ENCODE results near the gene NAA10. TPM values are rescaled to one million over a fixed set of nuclear protein-coding genes. Genes with fewer than 3 reads are reported as not detected.

NAA10 gene
- total RNA-seq, 1 experiment from 2014 or later = 246 TPM

DNA sequence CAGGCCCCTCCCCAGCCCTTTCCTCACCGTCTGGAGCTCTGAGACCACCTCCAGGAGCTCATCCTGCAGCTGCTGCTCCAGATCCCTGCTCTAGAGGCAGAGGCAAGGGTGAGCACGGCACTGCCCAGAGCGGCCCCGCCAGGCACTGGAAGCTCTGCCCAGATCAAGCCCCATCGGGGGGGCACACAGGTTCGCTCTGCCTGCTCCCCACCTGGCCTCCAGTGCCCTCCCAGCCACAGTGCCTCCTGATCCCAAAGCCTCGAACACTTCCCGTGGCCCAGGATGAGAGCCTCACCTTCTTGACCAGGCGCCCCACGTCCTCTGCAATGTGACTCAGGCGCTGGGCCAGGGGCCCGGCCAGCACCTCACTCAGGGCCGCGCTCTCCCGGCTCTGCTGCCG lies 13.8 kb downstream of the NAA10 start:
- H3K27ac ChIP-seq (ENCODE audit: low read length) = no peak overlapping the region
- intact Hi-C loops (cut with micrococcal nuclease; ENCODE audit: unreplicated experiment) (loop anchor here (10.0 kb wide), 1 partner anchor 156 kb away; the partner anchor contains the start of gene PLXNB3), in situ Hi-C loops (cut with HindIII; ENCODE audit: low pct_unique_long_range_greater_than_20kb, low sequenced_read_pairs) (no loop called here)
- no TSS peak for BruUV-seq (replicated peaks)
- ATAC-seq (no peak), DNase-seq (ENCODE audit: low read depth, low spot score) (no peak)
- no peak for TF ChIP-seq TCF7L2 (IDR thresholded peaks at IDR 0.05; ENCODE audit: low read depth, low read length)
- no peak for TF ChIP-seq SIN3A (IDR thresholded peaks at IDR 0.05; ENCODE audit: borderline replicate concordance, insufficient read depth, low read depth, low read length)
- TF ChIP-seq, protein P1, sequence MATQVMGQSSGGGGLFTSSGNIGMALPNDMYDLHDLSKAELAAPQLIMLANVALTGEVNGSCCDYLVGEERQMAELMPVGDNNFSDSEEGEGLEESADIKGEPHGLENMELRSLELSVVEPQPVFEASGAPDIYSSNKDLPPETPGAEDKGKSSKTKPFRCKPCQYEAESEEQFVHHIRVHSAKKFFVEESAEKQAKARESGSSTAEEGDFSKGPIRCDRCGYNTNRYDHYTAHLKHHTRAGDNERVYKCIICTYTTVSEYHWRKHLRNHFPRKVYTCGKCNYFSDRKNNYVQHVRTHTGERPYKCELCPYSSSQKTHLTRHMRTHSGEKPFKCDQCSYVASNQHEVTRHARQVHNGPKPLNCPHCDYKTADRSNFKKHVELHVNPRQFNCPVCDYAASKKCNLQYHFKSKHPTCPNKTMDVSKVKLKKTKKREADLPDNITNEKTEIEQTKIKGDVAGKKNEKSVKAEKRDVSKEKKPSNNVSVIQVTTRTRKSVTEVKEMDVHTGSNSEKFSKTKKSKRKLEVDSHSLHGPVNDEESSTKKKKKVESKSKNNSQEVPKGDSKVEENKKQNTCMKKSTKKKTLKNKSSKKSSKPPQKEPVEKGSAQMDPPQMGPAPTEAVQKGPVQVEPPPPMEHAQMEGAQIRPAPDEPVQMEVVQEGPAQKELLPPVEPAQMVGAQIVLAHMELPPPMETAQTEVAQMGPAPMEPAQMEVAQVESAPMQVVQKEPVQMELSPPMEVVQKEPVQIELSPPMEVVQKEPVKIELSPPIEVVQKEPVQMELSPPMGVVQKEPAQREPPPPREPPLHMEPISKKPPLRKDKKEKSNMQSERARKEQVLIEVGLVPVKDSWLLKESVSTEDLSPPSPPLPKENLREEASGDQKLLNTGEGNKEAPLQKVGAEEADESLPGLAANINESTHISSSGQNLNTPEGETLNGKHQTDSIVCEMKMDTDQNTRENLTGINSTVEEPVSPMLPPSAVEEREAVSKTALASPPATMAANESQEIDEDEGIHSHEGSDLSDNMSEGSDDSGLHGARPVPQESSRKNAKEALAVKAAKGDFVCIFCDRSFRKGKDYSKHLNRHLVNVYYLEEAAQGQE (IDR thresholded peaks at IDR 0.05; ENCODE audit: insufficient read depth in 1 of 2, low read depth in 2 of 2, low read length in 1 of 2) = no peak
- TF ChIP-seq POLR2AphosphoS5 (IDR thresholded peaks at IDR 0.05; ENCODE audit: low read depth, low read length) = no peak
- TF ChIP-seq, protein P2, sequence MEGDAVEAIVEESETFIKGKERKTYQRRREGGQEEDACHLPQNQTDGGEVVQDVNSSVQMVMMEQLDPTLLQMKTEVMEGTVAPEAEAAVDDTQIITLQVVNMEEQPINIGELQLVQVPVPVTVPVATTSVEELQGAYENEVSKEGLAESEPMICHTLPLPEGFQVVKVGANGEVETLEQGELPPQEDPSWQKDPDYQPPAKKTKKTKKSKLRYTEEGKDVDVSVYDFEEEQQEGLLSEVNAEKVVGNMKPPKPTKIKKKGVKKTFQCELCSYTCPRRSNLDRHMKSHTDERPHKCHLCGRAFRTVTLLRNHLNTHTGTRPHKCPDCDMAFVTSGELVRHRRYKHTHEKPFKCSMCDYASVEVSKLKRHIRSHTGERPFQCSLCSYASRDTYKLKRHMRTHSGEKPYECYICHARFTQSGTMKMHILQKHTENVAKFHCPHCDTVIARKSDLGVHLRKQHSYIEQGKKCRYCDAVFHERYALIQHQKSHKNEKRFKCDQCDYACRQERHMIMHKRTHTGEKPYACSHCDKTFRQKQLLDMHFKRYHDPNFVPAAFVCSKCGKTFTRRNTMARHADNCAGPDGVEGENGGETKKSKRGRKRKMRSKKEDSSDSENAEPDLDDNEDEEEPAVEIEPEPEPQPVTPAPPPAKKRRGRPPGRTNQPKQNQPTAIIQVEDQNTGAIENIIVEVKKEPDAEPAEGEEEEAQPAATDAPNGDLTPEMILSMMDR (IDR thresholded peaks at IDR 0.05) = no peak
- POLR2A ChIA-PET = no interaction called here
- H3K4me1 ChIP-seq (ENCODE audit: control insufficient read depth, insufficient read depth, low read length) = peaks cover 27% of the 10 kb centered on the region
- CTCF ChIA-PET = interaction anchor here (1.3 to 1.7 kb wide), 2 partner anchors 14 to 26 kb away, joined by 3 to 4 read pairs; no protein-coding TSS in a partner anchor
- H3K36me3 ChIP-seq (ENCODE audit: control insufficient read depth, insufficient read depth, low read length) = no peaks in the 10 kb centered on the region
- no peak overlapping the region for H3K4me3 ChIP-seq (ENCODE audit: low read depth in 2 of 2, low read length in 2 of 2)
- H3K9me3 ChIP-seq (ENCODE audit: control insufficient read depth, insufficient read depth, low read depth, low read length) = no peaks in the 10 kb centered on the region
- no peaks in the 10 kb centered on the region for H3K27me3 ChIP-seq (ENCODE audit: control insufficient read depth, insufficient read depth, low read length)

DNA sequence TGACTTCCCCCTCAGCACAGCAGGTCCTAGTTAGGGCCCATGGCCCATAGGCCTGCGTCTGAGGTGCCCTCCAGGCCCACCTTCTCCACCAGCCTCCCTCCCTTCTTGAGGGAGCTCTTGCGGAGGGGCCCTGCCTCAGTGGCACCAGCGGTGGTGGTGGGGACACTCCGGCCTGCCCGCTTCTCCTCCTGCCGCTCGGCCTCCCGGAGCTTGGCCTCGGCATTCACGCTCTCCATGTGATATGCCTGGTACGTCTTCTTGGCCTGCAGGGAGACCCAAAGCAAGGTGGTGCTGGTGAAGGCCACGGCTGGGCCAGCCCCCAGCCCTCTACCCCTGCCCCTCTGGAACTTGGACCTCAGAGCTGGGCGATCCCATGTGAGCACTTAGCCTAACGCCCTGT lies 14.3 kb downstream of the NAA10 start:
- H3K4me3 ChIP-seq (ENCODE audit: low read depth in 2 of 2, low read length in 2 of 2) = no peak overlapping the region
- no peaks in the 10 kb centered on the region for H3K36me3 ChIP-seq (ENCODE audit: control insufficient read depth, insufficient read depth, low read length)
- H3K27ac ChIP-seq (ENCODE audit: low read length) = no peak overlapping the region
- H3K4me1 ChIP-seq (ENCODE audit: control insufficient read depth, insufficient read depth, low read length) = peaks cover 26% of the 10 kb centered on the region
- no peak for TF ChIP-seq TCF7L2 (IDR thresholded peaks at IDR 0.05; ENCODE audit: low read depth, low read length)
- TF ChIP-seq, protein P2 (IDR thresholded peaks at IDR 0.05) = no peak
- no peak for TF ChIP-seq POLR2AphosphoS5 (IDR thresholded peaks at IDR 0.05; ENCODE audit: low read depth, low read length)
- TF ChIP-seq, protein P1 (IDR thresholded peaks at IDR 0.05; ENCODE audit: insufficient read depth in 1 of 2, low read depth in 2 of 2, low read length in 1 of 2) = no peak
- TF ChIP-seq SIN3A (IDR thresholded peaks at IDR 0.05; ENCODE audit: borderline replicate concordance, insufficient read depth, low read depth, low read length) = no peak
- no peaks in the 10 kb centered on the region for H3K9me3 ChIP-seq (ENCODE audit: control insufficient read depth, insufficient read depth, low read depth, low read length)
- no peak for ATAC-seq
- in situ Hi-C loops (cut with HindIII; ENCODE audit: low pct_unique_long_range_greater_than_20kb, low sequenced_read_pairs) = no loop called here
- H3K27me3 ChIP-seq (ENCODE audit: control insufficient read depth, insufficient read depth, low read length) = no peaks in the 10 kb centered on the region
- POLR2A ChIA-PET = no interaction called here
- no peak for DNase-seq (ENCODE audit: low read depth, low spot score)
- intact Hi-C loops (cut with micrococcal nuclease; ENCODE audit: unreplicated experiment) = loop anchor here (10.0 kb wide), 1 partner anchor 156 kb away; the partner anchor contains the start of gene PLXNB3
- no TSS peak for BruUV-seq (replicated peaks)
- CTCF ChIA-PET = interaction anchor here (1.3 to 1.7 kb wide), 2 partner anchors 13 to 27 kb away, joined by 3 to 4 read pairs; no protein-coding TSS in a partner anchor

Data from Panc1 (cell line).